GM12878 (cell line): Measurements from ENCODE around the gene HSBP1L1. TPM values are rescaled to one million over a fixed set of nuclear protein-coding genes. Genes with fewer than 3 reads are reported as not detected.

Experiments
- ATAC-seq: fragments of 200-7000 bp; cut with Tn5 transposase; 3 replicates; pipeline ENCODE4 v1.9.1; 2020; ENCODE audit warnings: mild to moderate bottlenecking, moderate library complexity
- BruUV-seq: library from RNA; stranded (reverse); fragments of 400-500 nt; replicated peaks from 2 replicates; lab custom pipeline; 2021; lab: Mats Ljungman, UMichigan
- CTCF ChIA-PET: fragments of 300-600 bp; sonication (Branson Sonifier 250); formaldehyde crosslinking; extraction: SDS; loops from one replicate; lab custom pipeline; 2021; ENCODE audit warnings: inconsistent platforms; lab: Yijun Ruan, JAX
- POLR2A ChIA-PET: fragments of 350-600 bp; formaldehyde crosslinking; extraction: SDS; loops from one replicate; lab custom pipeline; 2021; ENCODE audit warnings: inconsistent platforms; lab: Charles Lee
- RAD21 ChIA-PET: fragments of 300-600 bp; sonication (Branson Sonifier 250); formaldehyde crosslinking; loops from one replicate; lab custom pipeline; 2023; ENCODE audit warnings: antibody characterized with exemption; ENCODE audit not compliant: unreplicated experiment; lab: Charles Lee
- SMC1A ChIA-PET: fragments of 300-600 bp; sonication (Branson Sonifier 250); formaldehyde crosslinking; loops from one replicate; lab custom pipeline; 2023; ENCODE audit not compliant: unreplicated experiment, uncharacterized antibody; lab: Charles Lee
- DNase-seq: peaks from one replicate; pipeline ENCODE4 v3.0.0-alpha.2; 2011; ENCODE audit warnings: low read depth, low spot score
- FAIRE-seq: peaks from 3 replicates; lab custom pipeline; 2011; peaks lifted over from hg19 to GRCh38; lab: Jason Lieb, UNC
- H2AFZ ChIP-seq: 2 replicates; pipeline ENCODE4 v1.6.0; 2011; ENCODE audit warnings: low read depth, low read length, control low read depth; ENCODE audit not compliant: control insufficient read depth
- H3K27ac ChIP-seq: 2 replicates; pipeline ENCODE4 v1.5.1; 2011; ENCODE audit warnings: control low read depth; ENCODE audit not compliant: control insufficient read depth, insufficient read depth
- H3K27me3 ChIP-seq, 2 experiments: replicated peaks in 1 of 2; 2 replicates each; pipeline versions ENCODE4 v1.6.0 to v1.6.1; 2011; ENCODE audit warnings: low read length in 1 of 2; ENCODE audit not compliant: control insufficient read depth in 2 of 2, insufficient read depth in 2 of 2
- H3K36me3 ChIP-seq, 2 experiments: 2 replicates each; pipeline ENCODE4 v1.5.1; 2011; ENCODE audit warnings: low read length in 1 of 2; ENCODE audit not compliant: control insufficient read depth in 2 of 2, insufficient read depth in 2 of 2
- H3K4me1 ChIP-seq: 2 replicates; pipeline ENCODE4 v1.6.1; 2011; ENCODE audit warnings: mild to moderate bottlenecking, low read length, moderate library complexity, mixed read lengths; ENCODE audit not compliant: control insufficient read depth, insufficient read depth
- H3K4me2 ChIP-seq: 2 replicates; pipeline ENCODE4 v1.6.0; 2011; ENCODE audit warnings: control low read depth; ENCODE audit not compliant: control insufficient read depth, insufficient read depth
- H3K4me3 ChIP-seq: fragments of 200-600 bp; sonication (generic); 2 replicates; pipeline ENCODE4 v1.5.1; 2016
- H3K79me2 ChIP-seq: 2 replicates; pipeline ENCODE4 v1.6.0; 2011; ENCODE audit warnings: low read length; ENCODE audit not compliant: control insufficient read depth, insufficient read depth
- H3K9ac ChIP-seq: 2 replicates; pipeline ENCODE4 v1.8.0; 2011; ENCODE audit warnings: low read length, control low read depth, mixed read lengths; ENCODE audit not compliant: control insufficient read depth, insufficient read depth
- H3K9me3 ChIP-seq: replicated peaks from 3 replicates; pipeline ENCODE4 v1.5.1; 2011; ENCODE audit warnings: mild to moderate bottlenecking, low read length; ENCODE audit not compliant: control insufficient read depth, insufficient read depth
- H4K20me1 ChIP-seq: 2 replicates; pipeline ENCODE4 v1.6.0; 2011; ENCODE audit not compliant: control insufficient read depth, insufficient read depth
- BCLAF1 ChIP-seq: fragments of 450-650 bp; IDR thresholded peaks from 2 replicates; pipeline ENCODE4 v1.6.1; 2017; ENCODE audit warnings: antibody characterized with exemption, mild to moderate bottlenecking, moderate library complexity
- CEBPB ChIP-seq, 2 experiments: fragments of 150-350 bp in 1 of 2; IDR thresholded peaks; 2 replicates each; pipeline ENCODE4 v1.6.1; 2012 to 2014; ENCODE audit warnings: low read depth in 2 of 2, low read length in 2 of 2, borderline replicate concordance in 1 of 2, inconsistent platforms in 1 of 2
- NKRF ChIP-seq: fragments of 450-650 bp; conservative IDR thresholded peaks from 2 replicates; pipeline ENCODE4 v1.6.1; 2017; ENCODE audit warnings: mild to moderate bottlenecking, moderate library complexity
- TAF1 ChIP-seq: IDR thresholded peaks from 2 replicates; pipeline ENCODE4 v1.6.1; 2011; ENCODE audit warnings: mild to moderate bottlenecking, low read depth, low read length, borderline replicate concordance
- WGBS: methylation state at CpG from one replicate; pipeline ENCODE4 v1.1.6; 2016; ENCODE audit warnings: low lambda C conversion rate; ENCODE audit not compliant: insufficient replicate concordance, insufficient coverage; ENCODE audit errors: missing lambda C conversion rate; 5-methylcytosine and 5-hydroxymethylcytosine counted together
- in situ Hi-C: fragments of 300-500 bp; cut with MboI; formaldehyde crosslinking; loops from 9 replicates; pipeline ENCODE4 v1.14.3; 2018; ENCODE audit warnings: mixed read lengths
- intact Hi-C: fragments of 100-400 bp; cut with micrococcal nuclease; formaldehyde crosslinking; loops from one replicate; pipeline ENCODE4 v1.14.2; 2022; ENCODE audit not compliant: unreplicated experiment
- polyA plus RNA-seq, 11 experiments: library from polyadenylated mRNA; depleted of rRNA in 4 of 11; unstranded in 6 of 11; stranded (reverse) in 5 of 11; fragments of >200 nt; fragmentation: Nextera tagmentation in 4 of 11; fragmentation: Illumina TruSeq in 1 of 11; extraction: Ambion mirVana in 4 of 11; extraction: Trizol in 1 of 11; gene quantifications; 1 replicate in 1 of 11; 2 replicates in 10 of 11; pipeline versions ENCODE4 v1.2.1 to v1.2.3, GENCODE V29; 2011 to 2016; ENCODE audit warnings: inconsistent platforms in 2 of 11, missing spikeins in 2 of 11, low read depth in 1 of 11
- total RNA-seq, 4 experiments: library from RNA; depleted of rRNA in 3 of 4; stranded (reverse); fragments of >200 nt in 3 of 4; fragmentation: Illumina TruSeq in 1 of 4; extraction: Trizol in 1 of 4; gene quantifications; 2 replicates each; pipeline versions ENCODE4 v1.2.1 to v1.2.3, GENCODE V29; 2013 to 2021

Gene HSBP1L1
- total and polyA plus RNA-seq, 10 of the 15 experiments (the other 5 are each of a cell fraction or from before 2014, with no cell fraction given) = 0.97 to 14.0 (median 6.9) TPM; not detected in 1

- WGBS = 93% methylated on average over 2 of the region's 2 CpGs
- TF ChIP-seq TAF1 (no peak), BCLAF1 (no peak), CEBPB (IDR thresholded peaks at IDR 0.05; ENCODE audit: borderline replicate concordance in 1 of 2, low read depth in 2 of 2, low read length in 2 of 2) (no peak), NKRF (no peak)
- H3K4me1 ChIP-seq = peaks cover 21% of the 10 kb centered on the region
- intact Hi-C loops = no loop called here
- H3K27me3 ChIP-seq = no peaks in the 10 kb centered on the region
- in situ Hi-C loops = loop anchor here (5.0 to 10.0 kb wide), 2 partner anchors 277 to 564 kb away; partner anchors contain the start of gene NFATC1
- H3K4me3 ChIP-seq = no peak overlapping the region
- no peaks in the 10 kb centered on the region for H4K20me1 ChIP-seq
- no peak for DNase-seq
- ChIA-PET POLR2A (no interaction called here), SMC1A (interaction anchor here (0.5 to 1.0 kb wide), 2 partner anchors 26 to 194 kb away, joined by 3 read pairs; no protein-coding TSS in a partner anchor), RAD21 (interaction anchor here (1.3 kb wide), 1 partner anchor 9 kb away, joined by 3 read pairs; no protein-coding TSS in a partner anchor), CTCF (interaction anchor here (0.6 to 1.0 kb wide), 2 partner anchors 186 to 580 kb away, joined by 3 read pairs; no protein-coding TSS in a partner anchor)
- ATAC-seq = no peak
- no peak overlapping the region for H2AFZ ChIP-seq
- H3K9me3 ChIP-seq = no peaks in the 10 kb centered on the region
- no peaks in the 10 kb centered on the region for H3K36me3 ChIP-seq
- H3K27ac ChIP-seq = no peak overlapping the region
- no peak overlapping the region for H3K4me2 ChIP-seq
- BruUV-seq = no TSS peak
- no peak overlapping the region for H3K9ac ChIP-seq
- FAIRE-seq = no peak
- H3K79me2 ChIP-seq = no peaks in the 10 kb centered on the region
Observed at GRCh38 chr18:79958981-79959380, 5.5 kb upstream of the HSBP1L1 start.
